Measurements from ENCODE around the gene CES5A. TPM values are rescaled to one million over a fixed set of nuclear protein-coding genes. Genes with fewer than 3 reads are reported as not detected.

CES5A gene
- total and polyA plus RNA-seq, 2 of the 4 experiments (the other 2 are of a cell fraction): not detected

- no peak overlapping the region for H3K4me3 ChIP-seq (ENCODE audit: insufficient read depth, low read depth, low read length)
- dilution Hi-C loops (cut with HindIII; ENCODE audit: low sequenced_read_pairs, unreplicated experiment) (no loop called here), intact Hi-C loops (cut with micrococcal nuclease) (no loop called here), in situ Hi-C loops (cut with MboI; ENCODE audit: low sequenced_read_pairs) (no loop called here)
- no peak overlapping the region for H2AFZ ChIP-seq (replicated peaks; ENCODE audit: low read length, poor library complexity)
- no peaks in the 10 kb centered on the region for H4K20me1 ChIP-seq (ENCODE audit: insufficient read depth, low read length)
- H3K18ac ChIP-seq (ENCODE audit: low read depth, low read length): no peak overlapping the region
- H3K4me2 ChIP-seq (ENCODE audit: low read depth, low read length): no peak overlapping the region
- no peak overlapping the region for H3K9ac ChIP-seq (ENCODE audit: low read depth, low read length)
- no peak overlapping the region for H4K8ac ChIP-seq (ENCODE audit: low read depth in 2 of 2, low read length in 2 of 2)
- H2AK5ac ChIP-seq (ENCODE audit: low read depth, low read length): no peak overlapping the region
- no peaks in the 10 kb centered on the region for H3K4me1 ChIP-seq (ENCODE audit: control insufficient read depth, insufficient read depth, low read length)
- no TSS peak for BruUV-seq (replicated peaks)
- ChIA-PET CTCF (no interaction called here), POLR2A (ENCODE audit: unreplicated experiment) (no interaction called here)
- TF ChIP-seq BHLHE40 (IDR thresholded peaks at IDR 0.05; ENCODE audit: low read depth, low read length): no peak
- TF ChIP-seq POLR2A (IDR thresholded peaks at IDR 0.05; ENCODE audit: low read depth, low read length): no peak
- TF ChIP-seq CEBPB (IDR thresholded peaks at IDR 0.05; ENCODE audit: low read depth, low read length): no peak
- no peak for TF ChIP-seq USF2 (IDR thresholded peaks at IDR 0.05; ENCODE audit: low read depth, low read length)
- no peak for TF ChIP-seq CTCF (conservative IDR thresholded peaks at IDR 0.05; ENCODE audit: low read depth, low read length)
- no peak for TF ChIP-seq ELK1 (IDR thresholded peaks at IDR 0.05; ENCODE audit: borderline replicate concordance, low read depth, low read length)
- TF ChIP-seq CHD1 (IDR thresholded peaks at IDR 0.05; ENCODE audit: low read depth, low read length): no peak
- no peak for TF ChIP-seq NFE2L2 (IDR thresholded peaks at IDR 0.05; ENCODE audit: low read depth, low read length)
- TF ChIP-seq RAD21 (IDR thresholded peaks at IDR 0.05; ENCODE audit: low read length): no peak
- no peak for TF ChIP-seq MAFK (IDR thresholded peaks at IDR 0.05; ENCODE audit: low read depth, low read length)
- no peak for TF ChIP-seq MXI1 (IDR thresholded peaks at IDR 0.05; ENCODE audit: borderline replicate concordance, low read depth, low read length)
- TF ChIP-seq SMC3 (IDR thresholded peaks at IDR 0.05; ENCODE audit: low read depth, low read length): no peak
- TF ChIP-seq RFX5 (IDR thresholded peaks at IDR 0.05; ENCODE audit: low read depth, low read length): no peak
- no peak for TF ChIP-seq MAZ (IDR thresholded peaks at IDR 0.05; ENCODE audit: borderline replicate concordance, low read depth, low read length)
- no peak for TF ChIP-seq FOS (IDR thresholded peaks at IDR 0.05; ENCODE audit: low read depth, low read length)
- no peak for TF ChIP-seq RCOR1 (IDR thresholded peaks at IDR 0.05; ENCODE audit: insufficient replicate concordance, low read length)
- no peaks in the 10 kb centered on the region for H3K9me3 ChIP-seq (ENCODE audit: control insufficient read depth, insufficient read depth, low read length)
- H3K9me1 ChIP-seq (ENCODE audit: insufficient read depth, low read length): no peaks in the 10 kb centered on the region
- no peak for ATAC-seq (ENCODE audit: low read depth)
- no peak overlapping the region for H4K5ac ChIP-seq (ENCODE audit: low read depth, low read length)
- no peak overlapping the region for H2BK20ac ChIP-seq (ENCODE audit: low read depth, low read length)
- no peak overlapping the region for H3K27ac ChIP-seq (ENCODE audit: insufficient read depth, low read length)
- no peak overlapping the region for H3K14ac ChIP-seq (replicated peaks; ENCODE audit: low read depth, low read length)
- H2BK120ac ChIP-seq (ENCODE audit: low read depth, low read length): no peak overlapping the region
- no peak overlapping the region for H3K23ac ChIP-seq (ENCODE audit: low read depth, low read length)
- DNase-seq: no peak
- no peak overlapping the region for H3K56ac ChIP-seq (ENCODE audit: extremely low read depth, insufficient read depth, low read length)
- no peak overlapping the region for H4K91ac ChIP-seq (ENCODE audit: insufficient read depth, low read depth, low read length)
- H3K27me3 ChIP-seq (ENCODE audit: control insufficient read depth, insufficient read depth, low read length): no peaks in the 10 kb centered on the region
- 14% methylated on average over 1 of the region's 2 CpGs; no CpG with 5 or more reads in 1 of the 2 experiments for WGBS, 2 experiments (ENCODE audit: extremely low coverage in 2 of 2, insufficient read length in 1 of 2)
- H3K79me1 ChIP-seq (ENCODE audit: low read depth in 1 of 2, low read length in 2 of 2): no peaks in the 10 kb centered on the region
- H2BK15ac ChIP-seq (ENCODE audit: low read depth, low read length): no peak overlapping the region
- H3K36me3 ChIP-seq (ENCODE audit: control insufficient read depth, insufficient read depth, low read length): no peaks in the 10 kb centered on the region
- H2BK5ac ChIP-seq (ENCODE audit: low read depth, low read length, poor library complexity, severe bottlenecking): no peak overlapping the region
- H3K4ac ChIP-seq (ENCODE audit: low read depth, low read length): no peak overlapping the region
- no peak overlapping the region for H2AK9ac ChIP-seq (replicated peaks; ENCODE audit: low read depth, low read length, poor library complexity)
Measured at GRCh38 chr16:55909876-55910275, 34.7 kb upstream of the CES5A start.

Measured in IMR-90 (cell line).